ENCODE measurements around the gene PRKD2.

DNA sequence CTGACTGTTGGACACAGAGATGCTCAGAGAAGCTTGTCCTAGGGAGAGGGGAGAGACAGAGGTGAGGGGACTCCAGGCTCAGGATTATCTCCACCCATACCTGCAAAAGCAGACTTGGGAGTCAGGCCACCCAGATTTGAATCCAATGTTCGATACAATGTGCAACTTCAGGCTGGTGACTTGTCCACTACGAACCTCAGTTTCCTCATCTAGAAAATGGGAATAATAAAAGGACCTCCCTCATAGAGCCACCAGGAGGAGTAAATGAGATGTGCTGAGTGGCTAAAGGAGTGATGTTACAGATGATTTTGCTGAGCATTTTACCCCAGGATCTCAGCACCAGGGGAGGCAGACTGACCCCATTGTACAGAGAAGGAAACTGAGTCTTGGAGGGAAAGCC lies 25.0 kb downstream of the PRKD2 start:
- TF ChIP-seq, protein P1, sequence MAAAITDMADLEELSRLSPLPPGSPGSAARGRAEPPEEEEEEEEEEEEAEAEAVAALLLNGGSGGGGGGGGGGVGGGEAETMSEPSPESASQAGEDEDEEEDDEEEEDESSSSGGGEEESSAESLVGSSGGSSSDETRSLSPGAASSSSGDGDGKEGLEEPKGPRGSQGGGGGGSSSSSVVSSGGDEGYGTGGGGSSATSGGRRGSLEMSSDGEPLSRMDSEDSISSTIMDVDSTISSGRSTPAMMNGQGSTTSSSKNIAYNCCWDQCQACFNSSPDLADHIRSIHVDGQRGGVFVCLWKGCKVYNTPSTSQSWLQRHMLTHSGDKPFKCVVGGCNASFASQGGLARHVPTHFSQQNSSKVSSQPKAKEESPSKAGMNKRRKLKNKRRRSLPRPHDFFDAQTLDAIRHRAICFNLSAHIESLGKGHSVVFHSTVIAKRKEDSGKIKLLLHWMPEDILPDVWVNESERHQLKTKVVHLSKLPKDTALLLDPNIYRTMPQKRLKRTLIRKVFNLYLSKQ (tag by site-specific recombination; IDR thresholded peaks at IDR 0.05; ENCODE audit: borderline replicate concordance): no peak
- TF ChIP-seq HOXC10 (CRISPR knock-in tag; IDR thresholded peaks at IDR 0.05): no peak
- TF ChIP-seq, protein P2, sequence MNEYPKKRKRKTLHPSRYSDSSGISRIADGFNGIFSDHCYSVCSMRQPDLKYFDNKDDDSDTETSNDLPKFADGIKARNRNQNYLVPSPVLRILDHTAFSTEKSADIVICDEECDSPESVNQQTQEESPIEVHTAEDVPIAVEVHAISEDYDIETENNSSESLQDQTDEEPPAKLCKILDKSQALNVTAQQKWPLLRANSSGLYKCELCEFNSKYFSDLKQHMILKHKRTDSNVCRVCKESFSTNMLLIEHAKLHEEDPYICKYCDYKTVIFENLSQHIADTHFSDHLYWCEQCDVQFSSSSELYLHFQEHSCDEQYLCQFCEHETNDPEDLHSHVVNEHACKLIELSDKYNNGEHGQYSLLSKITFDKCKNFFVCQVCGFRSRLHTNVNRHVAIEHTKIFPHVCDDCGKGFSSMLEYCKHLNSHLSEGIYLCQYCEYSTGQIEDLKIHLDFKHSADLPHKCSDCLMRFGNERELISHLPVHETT (tag by site-specific recombination; IDR thresholded peaks at IDR 0.05): no peak
- TF ChIP-seq, protein P3, sequence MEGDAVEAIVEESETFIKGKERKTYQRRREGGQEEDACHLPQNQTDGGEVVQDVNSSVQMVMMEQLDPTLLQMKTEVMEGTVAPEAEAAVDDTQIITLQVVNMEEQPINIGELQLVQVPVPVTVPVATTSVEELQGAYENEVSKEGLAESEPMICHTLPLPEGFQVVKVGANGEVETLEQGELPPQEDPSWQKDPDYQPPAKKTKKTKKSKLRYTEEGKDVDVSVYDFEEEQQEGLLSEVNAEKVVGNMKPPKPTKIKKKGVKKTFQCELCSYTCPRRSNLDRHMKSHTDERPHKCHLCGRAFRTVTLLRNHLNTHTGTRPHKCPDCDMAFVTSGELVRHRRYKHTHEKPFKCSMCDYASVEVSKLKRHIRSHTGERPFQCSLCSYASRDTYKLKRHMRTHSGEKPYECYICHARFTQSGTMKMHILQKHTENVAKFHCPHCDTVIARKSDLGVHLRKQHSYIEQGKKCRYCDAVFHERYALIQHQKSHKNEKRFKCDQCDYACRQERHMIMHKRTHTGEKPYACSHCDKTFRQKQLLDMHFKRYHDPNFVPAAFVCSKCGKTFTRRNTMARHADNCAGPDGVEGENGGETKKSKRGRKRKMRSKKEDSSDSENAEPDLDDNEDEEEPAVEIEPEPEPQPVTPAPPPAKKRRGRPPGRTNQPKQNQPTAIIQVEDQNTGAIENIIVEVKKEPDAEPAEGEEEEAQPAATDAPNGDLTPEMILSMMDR (tag by site-specific recombination; IDR thresholded peaks at IDR 0.05): no peak
- no peak for TF ChIP-seq ZFP3 (tag by site-specific recombination; IDR thresholded peaks at IDR 0.05; ENCODE audit: low read depth)
- no peak for TF ChIP-seq ZNF501 (tag by site-specific recombination; IDR thresholded peaks at IDR 0.05)
- no peak for TF ChIP-seq ZBTB1 (tag by site-specific recombination; IDR thresholded peaks at IDR 0.05)
- no peak for TF ChIP-seq KLF7 (tag by site-specific recombination; IDR thresholded peaks at IDR 0.05; ENCODE audit: borderline replicate concordance)
- TF ChIP-seq ZNF623 (tag by site-specific recombination; IDR thresholded peaks at IDR 0.05): no peak
- TF ChIP-seq, protein P4, sequence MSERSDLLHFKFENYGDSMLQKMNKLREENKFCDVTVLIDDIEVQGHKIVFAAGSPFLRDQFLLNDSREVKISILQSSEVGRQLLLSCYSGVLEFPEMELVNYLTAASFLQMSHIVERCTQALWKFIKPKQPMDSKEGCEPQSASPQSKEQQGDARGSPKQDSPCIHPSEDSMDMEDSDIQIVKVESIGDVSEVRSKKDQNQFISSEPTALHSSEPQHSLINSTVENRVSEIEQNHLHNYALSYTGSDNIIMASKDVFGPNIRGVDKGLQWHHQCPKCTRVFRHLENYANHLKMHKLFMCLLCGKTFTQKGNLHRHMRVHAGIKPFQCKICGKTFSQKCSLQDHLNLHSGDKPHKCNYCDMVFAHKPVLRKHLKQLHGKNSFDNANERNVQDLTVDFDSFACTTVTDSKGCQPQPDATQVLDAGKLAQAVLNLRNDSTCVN (tag by site-specific recombination; optimal IDR thresholded peaks at IDR 0.05): no peak
- TF ChIP-seq, protein P5, sequence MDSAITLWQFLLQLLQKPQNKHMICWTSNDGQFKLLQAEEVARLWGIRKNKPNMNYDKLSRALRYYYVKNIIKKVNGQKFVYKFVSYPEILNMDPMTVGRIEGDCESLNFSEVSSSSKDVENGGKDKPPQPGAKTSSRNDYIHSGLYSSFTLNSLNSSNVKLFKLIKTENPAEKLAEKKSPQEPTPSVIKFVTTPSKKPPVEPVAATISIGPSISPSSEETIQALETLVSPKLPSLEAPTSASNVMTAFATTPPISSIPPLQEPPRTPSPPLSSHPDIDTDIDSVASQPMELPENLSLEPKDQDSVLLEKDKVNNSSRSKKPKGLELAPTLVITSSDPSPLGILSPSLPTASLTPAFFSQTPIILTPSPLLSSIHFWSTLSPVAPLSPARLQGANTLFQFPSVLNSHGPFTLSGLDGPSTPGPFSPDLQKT (IDR thresholded peaks at IDR 0.05; ENCODE audit: borderline replicate concordance, low read depth, low read length): no peak
- TF ChIP-seq, protein P6, sequence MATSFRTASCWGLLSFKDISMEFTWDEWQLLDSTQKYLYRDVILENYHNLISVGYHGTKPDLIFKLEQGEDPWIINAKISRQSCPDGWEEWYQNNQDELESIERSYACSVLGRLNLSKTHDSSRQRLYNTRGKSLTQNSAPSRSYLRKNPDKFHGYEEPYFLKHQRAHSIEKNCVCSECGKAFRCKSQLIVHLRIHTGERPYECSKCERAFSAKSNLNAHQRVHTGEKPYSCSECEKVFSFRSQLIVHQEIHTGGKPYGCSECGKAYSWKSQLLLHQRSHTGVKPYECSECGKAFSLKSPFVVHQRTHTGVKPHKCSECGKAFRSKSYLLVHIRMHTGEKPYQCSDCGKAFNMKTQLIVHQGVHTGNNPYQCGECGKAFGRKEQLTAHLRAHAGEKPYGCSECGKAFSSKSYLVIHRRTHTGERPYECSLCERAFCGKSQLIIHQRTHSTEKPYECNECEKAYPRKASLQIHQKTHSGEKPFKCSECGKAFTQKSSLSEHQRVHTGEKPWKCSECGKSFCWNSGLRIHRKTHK (tag by site-specific recombination; IDR thresholded peaks at IDR 0.05): no peak
- TF ChIP-seq TCF7L2 (IDR thresholded peaks at IDR 0.05; ENCODE audit: borderline replicate concordance, low read depth, low read length): no peak
- no peak for TF ChIP-seq SALL2 (tag by site-specific recombination; IDR thresholded peaks at IDR 0.05; ENCODE audit: borderline replicate concordance)
